HG03460 (cell line): ENCODE data around the gene AHCYL1.
A peak's percentile ranks its signal among the peaks of the same experiment; 100 is the strongest.

Experiments
- ATAC-seq: cut with Tn5 transposase; IDR thresholded peaks from one replicate; pipeline ENCODE4 v1.9.1; 2021; ENCODE audit not compliant: unreplicated experiment

The AHCYL1 gene

DNA sequence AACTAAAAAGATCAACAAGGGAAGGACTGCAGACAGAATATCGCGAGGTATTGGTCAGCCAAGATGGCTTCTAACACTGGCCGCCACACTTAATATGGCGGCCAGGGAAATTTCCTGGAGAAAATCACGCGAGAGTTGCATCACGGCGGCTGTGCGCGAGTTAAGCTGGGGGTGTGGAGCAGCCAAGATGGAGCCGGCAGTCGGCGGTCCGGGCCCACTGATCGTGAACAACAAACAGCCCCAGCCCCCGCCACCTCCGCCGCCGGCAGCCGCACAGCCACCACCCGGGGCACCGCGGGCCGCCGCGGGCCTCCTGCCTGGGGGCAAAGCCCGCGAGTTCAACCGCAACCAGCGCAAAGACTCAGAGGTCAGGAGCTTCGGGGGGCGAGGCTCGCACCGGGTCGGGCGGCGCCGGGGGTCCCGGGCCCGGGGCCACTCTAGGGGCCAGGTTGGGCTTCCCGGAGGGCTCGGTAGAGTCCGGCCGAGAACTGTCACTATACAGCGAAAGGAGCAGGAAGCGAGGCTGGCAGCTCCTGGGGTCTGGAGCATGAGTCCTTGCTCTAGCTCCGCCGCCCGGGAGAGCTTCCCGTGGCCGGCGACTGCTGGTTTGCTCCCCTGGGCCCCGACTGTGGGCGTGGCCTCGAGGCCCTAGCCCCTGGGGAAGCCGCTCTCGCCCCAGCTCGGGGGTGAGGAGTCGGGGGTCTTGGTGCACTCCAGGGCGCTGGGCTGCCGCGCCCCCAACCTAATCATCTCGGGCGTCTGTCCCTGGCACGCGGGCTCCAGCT, 50.1 kb downstream of the AHCYL1 start, which contains the start of gene STRIP1:
Gene STRIP1 (plus strand): TSS at position 174 of the 785 bp plus-strand sequence. CDS start 14 bp downstream, at position 188.
- peak; percentile 81 for ATAC-seq

DNA sequence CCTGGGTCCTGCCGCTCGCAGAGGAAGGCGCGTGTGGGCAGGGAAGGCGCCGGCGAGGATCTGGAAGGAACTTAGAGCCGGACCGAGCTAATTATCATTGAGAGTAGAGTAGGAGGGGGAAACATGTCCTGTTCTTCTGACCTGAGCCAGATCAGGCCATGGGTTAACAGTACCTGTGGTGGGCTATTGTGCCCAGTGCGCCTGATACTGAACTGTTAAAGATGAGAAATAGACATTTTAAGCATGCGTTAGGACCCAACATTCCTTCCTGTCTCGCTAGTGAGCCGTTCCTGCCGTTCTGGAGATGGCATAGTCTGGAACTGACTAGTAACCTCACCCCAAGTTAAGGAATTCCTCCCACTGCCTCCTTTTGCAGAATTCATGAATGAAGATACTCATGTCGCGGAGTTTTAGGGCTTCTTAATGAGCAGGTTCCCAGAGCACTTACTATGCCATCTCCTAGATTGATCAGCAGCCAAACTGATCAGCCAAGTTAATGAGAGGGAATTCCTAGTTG, 50.7 kb downstream of the AHCYL1 start:
- no peak for ATAC-seq

DNA sequence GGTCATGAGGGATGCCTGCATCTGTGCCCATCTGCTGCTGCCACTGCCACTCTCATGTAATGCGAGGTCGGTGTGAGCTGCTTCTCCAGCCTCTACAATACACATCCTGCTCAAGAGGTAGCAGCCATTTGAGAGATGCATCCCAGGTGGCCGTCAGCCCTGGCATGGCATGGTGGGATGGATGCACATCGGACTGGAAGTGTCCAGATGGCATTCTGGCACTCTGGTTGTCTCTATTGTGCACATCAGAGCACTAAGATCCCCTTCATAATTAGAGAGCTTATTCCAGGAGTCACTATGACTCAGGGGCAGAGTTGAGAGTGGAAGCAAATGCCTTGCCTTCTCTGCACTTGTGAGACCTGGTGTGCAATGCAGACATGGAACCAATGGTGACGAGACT, 53.7 kb downstream of the AHCYL1 start:
- ATAC-seq, result no peak

DNA sequence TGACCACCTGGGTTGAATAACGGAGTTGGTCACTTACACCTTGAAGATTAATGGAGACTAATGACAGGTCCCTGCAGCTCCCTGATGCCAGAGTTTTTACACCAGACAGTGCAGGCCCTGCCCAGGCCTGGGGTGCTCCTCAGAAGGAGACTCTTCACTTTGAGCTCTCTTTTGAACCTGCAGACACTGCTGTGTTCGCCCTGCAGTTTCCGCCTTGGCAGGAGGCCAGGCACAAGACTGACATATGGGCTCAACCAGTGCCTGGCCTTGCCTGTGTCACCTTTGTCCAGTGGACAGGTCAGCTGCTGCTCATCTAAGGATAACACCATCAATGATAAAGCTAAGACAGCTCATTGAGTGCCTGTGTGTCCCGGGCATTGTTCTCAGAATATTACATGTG, 55.1 kb downstream of the AHCYL1 start:
- ATAC-seq, result no peak

DNA sequence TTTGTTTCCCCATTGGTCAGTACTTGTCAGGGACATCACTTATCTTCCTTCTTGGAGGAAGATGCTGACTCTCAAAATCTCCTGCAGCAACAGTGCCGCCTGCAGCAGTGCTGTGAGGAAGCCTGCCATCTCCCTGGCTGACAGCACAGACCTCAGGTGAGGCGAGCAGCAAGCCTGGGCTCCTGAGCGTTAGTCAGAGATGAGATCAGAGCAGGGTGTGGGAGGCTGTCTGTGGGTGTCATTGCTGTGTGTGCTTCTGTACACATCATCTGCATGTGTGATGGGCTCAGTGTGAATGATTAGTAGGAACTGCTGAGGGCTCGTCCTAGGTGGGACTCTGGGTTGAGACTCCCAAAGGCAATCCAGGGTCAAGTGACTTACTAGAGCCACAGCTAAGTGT, 56.0 kb downstream of the AHCYL1 start:
- no peak for ATAC-seq

DNA sequence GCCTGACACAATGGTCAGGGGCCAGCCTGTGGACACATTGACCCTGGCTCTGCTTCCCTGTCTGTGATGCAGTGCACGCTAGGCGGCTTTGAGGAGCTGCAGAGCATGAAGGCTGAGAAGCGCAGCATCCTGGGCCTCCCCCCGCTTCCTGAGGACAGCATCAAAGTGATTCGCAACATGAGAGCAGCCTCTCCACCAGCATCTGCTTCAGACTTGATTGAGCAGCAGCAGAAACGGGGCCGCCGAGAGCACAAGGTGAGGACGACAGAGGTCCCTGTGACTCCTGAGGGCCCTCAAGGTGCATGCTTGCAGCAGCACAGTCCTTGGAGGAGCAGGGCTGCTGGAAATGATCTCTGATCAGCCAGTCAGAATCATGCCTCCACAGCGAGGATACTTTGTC, 58.5 kb downstream of the AHCYL1 start:
- ATAC-seq, result no peak

DNA sequence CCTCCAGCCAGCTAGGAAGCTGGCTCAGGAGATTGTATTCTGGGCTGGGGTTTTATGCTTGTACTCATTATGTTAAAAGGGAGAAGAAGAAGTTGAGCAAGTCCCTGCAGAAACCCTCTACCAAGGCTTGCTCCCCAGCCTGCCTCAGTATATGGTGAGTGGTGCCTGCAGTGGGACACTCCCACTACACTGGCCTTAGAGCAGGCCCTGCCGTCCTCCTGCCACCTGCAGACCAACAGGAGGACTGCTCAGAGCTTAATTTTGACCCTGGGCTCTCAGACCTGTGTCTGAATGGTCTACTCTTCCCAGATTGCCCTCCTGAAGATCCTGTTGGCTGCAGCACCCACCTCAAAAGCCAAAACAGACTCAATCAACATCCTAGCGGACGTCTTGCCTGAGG, 62.9 kb downstream of the AHCYL1 start:
- ATAC-seq, result no peak

DNA sequence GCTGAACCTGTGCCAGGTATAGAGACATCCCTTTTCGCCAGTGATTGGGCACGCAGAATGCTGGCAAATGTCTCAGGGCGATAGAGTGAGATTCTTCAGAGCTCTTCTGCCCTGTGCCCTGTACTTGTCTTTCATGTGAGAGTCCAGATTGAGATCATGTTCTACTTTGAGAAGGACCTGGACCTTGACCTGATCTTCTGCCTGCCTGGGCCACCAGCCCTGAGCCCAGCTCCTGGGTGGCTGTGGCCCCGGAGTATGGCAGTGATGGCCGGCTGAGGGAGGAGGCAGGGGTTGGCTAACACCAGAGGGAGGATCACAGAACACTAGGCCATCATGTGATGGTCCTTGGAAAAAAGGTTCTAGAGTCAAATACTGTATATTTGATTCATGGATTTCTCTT, 63.7 kb downstream of the AHCYL1 start:
- ATAC-seq, result no peak

DNA sequence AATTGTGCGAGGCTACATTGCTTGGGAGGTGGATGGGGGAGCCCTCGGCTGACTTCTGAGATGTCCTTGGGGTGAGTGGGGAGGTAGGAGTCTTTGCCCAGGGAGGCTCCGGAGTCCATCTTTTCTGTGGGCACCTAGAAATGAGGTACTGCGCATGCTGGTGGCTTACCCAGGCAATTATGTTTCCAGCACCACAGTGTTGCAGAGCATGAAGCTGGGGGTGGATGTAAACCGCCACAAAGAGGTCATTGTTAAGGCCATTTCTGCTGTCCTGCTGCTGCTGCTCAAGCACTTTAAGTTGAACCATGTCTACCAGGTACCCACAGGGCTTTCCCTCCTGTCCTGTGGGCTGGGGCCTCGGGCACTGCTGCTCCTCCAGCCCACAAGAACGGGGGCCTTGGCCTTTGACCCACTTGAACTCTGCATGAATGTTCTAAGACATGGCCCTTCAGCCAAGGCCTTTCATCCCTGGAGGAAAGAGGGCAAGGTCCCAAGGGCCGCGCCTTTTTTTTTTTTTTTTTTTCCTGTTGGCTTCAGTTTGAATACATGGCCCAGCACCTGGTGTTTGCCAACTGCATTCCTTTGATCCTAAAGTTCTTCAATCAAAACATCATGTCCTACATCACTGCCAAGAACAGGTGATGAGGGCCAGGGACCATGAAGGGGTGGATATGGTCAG, 64.5 kb downstream of the AHCYL1 start:
- ATAC-seq, result no peak

DNA sequence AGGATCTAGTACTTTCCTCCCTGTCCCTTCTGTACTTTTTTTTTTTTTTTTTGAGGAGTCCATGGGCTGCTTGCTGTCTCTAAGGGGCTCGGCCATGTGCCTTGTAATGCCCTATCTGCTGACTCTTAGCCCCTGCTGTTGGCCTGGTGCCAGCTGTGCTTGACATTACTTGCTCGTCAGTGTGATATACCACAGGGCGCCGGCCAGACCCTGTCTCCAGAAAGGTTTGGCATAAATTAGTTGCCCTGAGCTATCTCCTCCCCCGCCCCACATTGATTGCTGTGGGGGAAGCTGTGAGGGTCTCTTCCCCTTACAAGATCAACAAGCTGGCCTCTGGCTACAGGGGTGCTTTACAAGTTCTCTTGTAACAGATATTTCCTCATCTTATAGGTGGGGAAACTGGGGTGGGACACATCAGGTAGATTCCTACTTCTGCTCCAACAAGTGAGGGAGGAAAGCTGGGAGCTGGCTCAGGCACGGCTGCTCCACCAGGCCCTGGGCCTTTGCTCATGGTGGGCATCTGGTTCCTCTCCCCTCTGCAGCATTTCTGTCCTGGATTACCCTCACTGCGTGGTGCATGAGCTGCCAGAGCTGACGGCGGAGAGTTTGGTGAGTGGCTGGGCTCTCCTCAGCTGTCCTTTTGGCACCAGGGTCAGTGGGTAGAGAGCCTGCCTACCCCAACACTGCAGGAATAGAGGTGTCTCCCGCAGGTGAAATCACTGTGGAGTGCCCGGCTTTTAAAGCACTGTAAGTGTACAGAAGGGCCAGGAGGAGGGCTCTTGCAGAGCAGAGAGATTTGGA, 65.4 kb downstream of the AHCYL1 start:
- no peak for ATAC-seq

DNA sequence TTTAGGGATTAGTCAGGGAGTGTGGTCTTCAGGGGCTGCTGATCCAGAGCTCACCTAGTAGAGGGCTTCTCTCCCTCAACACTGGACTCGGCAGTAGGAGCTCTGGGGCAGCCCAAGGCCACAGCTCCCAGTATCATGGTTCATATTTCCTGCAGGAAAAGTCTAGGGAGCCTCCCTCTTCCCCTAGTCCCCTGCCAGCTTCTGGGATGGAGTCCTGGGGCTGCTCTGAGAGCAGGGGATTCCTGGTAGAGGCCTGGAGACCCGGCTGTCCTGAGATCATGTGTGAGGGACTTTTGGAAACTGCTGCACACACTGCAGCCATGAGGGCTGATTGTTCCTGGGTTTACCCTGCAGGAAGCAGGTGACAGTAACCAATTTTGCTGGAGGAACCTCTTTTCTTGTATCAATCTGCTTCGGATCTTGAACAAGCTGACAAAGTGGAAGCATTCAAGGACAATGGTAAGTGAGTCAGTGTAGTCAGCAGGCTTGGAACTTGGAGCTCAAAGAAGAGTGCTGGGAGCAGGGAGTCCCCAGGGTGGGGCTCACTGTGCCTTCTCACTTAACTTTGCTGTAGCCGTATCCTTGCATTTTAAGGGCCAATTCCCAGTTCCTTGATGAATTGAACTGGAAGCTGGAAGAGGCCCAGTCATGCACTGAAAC, 66.2 kb downstream of the AHCYL1 start:
- ATAC-seq, result no peak

DNA sequence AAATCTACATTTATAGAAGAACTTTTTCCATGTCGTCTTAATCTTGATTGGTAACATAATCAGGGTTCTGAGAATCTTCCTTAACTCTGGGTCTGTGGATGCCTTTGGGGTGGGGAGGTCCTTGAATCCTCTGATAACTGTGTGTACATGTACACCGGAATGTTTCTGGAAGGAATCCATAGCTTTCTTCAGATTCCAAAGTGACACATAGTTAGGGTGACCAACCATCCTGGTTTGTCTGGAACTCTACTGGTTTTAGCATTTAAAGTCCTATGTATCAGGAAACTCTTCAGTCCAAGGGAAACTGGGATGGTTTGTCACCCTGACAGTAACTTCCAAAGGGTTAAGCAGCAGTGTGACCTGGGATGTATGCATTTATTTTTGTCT, 66.7 kb downstream of the AHCYL1 start:
- no peak for ATAC-seq

DNA sequence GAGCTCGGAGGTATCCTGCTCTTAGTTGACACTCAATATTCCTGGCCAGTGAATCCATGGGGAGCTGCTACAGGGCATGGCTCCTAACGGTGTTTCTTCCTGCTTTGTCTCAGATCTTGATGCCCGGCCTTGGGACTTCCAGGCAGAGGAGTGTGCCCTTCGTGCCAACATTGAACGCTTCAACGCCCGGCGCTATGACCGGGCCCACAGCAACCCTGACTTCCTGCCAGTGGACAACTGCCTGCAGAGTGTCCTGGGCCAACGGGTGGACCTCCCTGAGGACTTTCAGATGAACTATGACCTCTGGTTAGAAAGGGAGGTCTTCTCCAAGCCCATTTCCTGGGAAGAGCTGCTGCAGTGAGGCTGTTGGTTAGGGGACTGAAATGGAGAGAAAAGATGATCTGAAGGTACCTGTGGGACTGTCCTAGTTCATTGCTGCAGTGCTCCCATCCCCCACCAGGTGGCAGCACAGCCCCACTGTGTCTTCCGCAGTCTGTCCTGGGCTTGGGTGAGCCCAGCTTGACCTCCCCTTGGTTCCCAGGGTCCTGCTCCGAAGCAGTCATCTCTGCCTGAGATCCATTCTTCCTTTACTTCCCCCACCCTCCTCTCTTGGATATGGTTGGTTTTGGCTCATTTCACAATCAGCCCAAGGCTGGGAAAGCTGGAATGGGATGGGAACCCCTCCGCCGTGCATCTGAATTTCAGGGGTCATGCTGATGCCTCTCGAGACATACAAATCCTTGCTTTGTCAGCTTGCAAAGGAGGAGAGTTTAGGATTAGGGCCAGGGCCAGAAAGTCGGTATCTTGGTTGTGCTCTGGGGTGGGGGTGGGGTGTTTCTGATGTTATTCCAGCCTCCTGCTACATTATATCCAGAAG, 69.2 kb downstream of the AHCYL1 start:
- peak; percentile 59 for ATAC-seq

DNA sequence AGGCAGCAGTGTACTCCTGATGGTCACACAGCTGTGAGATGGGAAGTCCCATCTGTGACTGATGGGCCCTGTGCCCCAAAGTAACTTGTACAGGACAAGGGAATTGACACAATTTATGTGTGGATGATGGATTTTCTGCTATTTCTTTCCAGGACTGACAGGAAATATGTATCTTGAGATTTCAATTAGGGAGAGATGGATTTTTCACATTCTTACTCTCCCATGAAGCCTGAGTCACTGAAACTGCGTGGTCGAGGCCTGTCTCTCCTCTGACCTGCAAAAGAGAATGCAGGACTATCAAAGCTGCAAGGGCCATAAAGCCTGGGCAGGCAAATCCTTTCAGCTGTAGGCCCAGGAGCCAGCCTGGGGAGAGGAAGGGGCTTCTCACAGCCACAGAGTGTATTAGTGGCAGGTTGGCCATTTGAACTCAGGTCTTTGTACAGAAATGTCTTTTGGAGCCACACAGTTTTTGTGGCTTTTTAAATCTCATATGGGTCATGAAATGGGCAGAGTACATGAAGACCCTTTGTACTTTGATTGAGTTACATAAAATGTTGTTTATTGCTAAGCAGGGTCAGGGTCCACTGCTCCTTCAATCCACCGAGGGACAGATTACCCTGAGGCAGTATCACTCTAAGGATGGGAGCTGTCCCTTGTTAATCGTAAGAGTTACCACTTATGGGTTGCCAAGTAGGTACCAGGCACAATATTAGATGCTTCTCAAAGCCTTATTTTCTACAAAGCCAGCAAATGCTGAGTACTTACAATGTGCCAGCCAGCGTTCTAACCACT, 71.1 kb downstream of the AHCYL1 start:
- ATAC-seq, result no peak

DNA sequence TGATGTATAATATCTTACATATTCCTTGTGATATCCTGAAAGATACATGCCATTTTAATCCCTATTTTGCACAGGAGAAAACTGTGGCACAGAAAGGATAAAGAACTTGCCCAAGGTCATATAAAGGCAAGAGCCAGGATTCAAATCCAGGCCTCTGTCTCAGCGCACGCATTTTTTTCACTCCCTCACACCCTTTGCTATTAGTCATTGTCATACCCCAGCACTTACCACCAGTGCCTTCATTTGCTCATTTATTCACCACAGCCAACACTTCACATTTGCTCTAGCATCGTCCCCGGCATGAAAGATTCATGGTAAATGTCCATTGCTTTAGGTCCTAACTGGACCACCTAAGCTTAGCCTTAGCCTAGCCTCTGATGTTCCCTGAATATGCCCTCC, 71.7 kb downstream of the AHCYL1 start:
- ATAC-seq, result no peak

DNA sequence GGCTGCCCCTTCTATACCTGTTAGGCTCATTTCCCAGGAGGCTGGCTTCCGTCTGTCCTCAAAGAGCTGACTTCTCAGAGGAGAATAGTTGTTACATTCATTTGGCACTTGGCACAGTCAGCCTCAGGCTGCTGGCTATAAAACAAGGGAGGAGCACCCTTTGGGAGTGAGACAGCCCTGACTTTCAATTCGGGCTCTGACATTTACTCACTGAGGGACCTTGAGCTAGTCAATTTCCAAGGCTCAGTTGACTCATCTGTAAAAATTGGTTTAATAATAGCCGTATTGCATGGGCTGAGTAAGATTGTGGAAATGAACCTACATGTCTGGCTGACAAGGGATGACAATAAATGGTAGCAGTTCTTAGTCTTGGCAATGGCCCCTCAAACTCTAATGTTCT, 72.2 kb downstream of the AHCYL1 start:
- no peak for ATAC-seq

DNA sequence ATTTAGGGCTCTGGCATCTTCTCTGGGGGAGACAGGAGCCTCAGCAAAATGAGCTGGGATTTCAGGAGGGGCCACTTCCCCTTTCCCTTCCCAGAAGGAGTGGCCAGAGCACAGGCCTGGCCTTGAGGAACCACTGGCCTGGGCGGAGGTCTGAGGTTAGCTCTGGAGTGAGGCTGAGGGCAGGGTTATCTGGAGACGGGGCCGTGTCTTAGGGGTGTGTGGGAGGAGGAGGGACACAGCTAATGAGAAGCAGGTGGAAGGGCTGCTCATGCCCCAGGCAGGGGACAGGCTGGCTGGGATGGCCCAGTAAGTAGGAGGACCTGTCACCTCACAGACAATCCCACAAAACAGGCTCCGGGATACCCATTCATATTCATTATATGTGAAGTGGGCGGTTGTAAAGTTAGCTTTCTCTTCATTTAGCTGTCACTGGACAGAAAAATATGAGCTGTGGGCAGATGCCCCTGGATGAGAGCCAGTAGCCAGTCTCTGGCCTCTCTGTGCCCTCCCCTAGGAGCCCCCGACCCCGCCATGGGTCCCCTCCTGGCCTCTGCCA, 73.5 kb downstream of the AHCYL1 start:
- no peak for ATAC-seq

DNA sequence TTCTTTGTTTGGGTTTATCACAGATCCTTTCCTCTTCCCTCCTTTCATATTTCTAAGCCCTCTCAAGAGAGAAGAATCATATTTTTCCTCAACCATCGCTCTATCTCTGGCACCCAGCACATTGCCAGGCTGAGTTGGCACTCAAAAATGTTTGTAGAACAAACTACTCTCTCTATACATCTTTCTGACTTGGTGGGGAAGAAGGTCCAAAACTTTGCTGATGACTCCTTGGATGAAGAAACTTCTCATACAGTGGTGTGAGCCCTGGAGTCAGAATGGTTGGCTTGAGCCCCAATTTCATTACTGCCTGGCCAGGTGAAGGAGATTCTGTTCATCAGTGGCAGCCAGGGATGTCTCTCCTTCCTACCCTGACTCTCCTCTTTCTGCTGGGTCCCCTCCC, 74.0 kb downstream of the AHCYL1 start:
- no peak for ATAC-seq
